ENCODE data around the gene DOK7.

- no peak for TF ChIP-seq CTCF (IDR thresholded peaks at IDR 0.05)
- no peak for TF ChIP-seq POLR2A (IDR thresholded peaks at IDR 0.05)
Observed at GRCh38 chr4:3519468-3520264, 56.6 kb downstream of the DOK7 start.

All from body of pancreas (tissue), 4 donors.